Muscle of back (tissue), 11 donors: Measurements from ENCODE around the gene ADGRA3. TPM values are rescaled to one million over a fixed set of nuclear protein-coding genes. Genes with fewer than 3 reads are reported as not detected.

Source experiments
- DNase-seq, 3 donors: peaks; one replicate each; pipeline versions ENCODE4 v3.0.0 to v3.0.0-alpha.2; 2013
- polyA plus RNA-seq, 10 donors: library from polyadenylated mRNA; unstranded; fragments of 120-200 nt; gene quantifications; one replicate each; pipeline ENCODE4 v1.2.1, GENCODE V29; 2013; ENCODE audit not compliant: insufficient read length in 10 of 10

Gene ADGRA3
- polyA plus RNA-seq, 10 donors, result 42.7 to 72.0 (median 55.0) TPM

DNA sequence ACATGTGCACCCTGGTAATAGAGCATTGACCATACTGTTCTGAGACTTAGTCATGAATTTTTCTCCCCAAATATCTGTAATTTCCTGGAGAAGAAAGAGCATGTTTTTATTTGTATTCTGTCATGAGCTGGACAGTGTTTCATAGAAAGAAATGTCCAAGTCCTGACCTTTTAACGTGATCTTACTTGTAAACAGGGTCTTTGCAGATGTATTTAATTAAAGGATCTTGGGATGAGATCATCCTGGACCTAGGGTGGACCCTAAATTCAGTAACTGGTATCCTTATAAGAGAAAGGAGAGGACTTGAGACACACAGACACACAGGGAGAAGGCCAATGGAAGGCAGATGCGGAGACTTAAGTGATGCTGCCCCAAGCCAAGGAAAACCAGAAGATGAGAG is 3.6 kb downstream of the ADGRA3 start:
- DNase-seq, result no peak

DNA sequence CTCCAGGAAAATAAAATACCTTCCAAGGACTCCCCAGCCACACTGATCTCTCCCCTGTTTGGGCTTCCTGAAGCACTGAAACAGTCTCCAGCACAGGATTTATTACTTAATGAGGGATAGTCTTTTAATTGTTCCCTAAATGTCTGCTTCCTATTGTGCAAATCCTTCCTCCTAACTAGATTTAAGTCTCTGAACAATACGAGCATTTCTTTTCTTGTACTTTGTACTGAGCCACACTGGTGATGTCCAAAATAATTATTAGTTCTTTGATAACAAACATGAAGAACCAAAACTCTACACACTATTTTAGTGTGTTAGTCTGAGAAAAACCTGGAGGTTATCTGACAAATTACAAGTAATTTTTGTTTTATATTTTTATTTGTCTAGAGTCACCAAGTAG is 5.1 kb downstream of the ADGRA3 start:
- DNase-seq, result no peak

DNA sequence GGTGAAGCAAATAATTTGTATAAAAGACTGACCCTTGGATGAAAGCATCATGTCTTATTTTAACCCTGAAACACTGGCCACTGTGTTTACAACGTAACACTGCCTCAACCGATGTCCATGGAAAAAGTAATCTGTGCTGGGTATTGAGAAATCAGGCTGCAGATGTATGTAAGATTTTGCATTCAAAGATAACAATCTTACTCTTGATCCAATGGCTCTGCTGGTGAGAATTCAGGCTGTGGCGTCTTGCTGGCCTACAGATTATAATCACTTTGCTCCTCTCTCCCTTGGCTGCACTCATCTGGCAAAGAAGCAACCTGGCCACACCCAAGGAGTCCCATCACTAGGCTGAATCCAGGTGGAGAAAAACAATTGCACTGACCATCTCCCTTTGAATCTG is 7.5 kb downstream of the ADGRA3 start:
- DNase-seq, result no peak

DNA sequence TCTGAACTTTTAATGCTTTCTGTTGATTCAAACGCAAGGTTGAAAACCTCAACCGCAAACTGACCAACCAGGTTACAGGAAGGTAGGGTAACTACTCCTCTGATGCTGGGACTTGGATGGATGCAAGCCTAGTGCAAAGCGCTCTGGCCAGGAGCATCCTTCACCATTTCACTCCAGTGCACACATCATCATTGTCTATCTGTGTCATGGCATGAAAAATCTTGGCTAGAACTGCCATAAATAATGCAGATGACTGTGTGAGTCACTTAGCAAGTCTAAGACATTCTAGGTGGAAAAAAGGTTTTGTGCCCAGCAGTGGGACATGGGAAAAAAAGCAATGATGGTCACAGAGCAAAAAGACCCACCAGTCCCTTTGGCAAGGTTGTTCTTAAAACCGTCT is 10.9 kb downstream of the ADGRA3 start:
- DNase-seq, result no peak

DNA sequence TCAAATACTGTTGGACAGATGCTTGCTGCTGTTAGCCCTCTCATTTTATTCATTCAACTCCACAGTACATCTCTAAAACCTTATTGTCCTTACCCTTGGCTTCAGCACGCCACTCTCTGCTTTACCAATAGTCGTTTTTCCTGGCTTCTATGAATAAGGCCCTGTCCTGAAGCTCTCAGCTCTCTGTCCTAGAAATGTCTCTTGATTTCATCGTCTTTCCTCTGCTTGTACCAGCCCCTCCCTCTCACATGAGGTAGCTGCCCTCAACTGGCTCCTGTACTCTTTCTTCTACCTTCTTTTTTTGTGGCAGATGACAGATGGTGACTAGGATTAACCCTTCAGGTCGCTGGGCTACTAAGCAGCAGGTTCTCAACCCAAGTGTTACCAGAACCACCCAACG is 11.4 kb downstream of the ADGRA3 start:
- DNase-seq, result no peak

DNA sequence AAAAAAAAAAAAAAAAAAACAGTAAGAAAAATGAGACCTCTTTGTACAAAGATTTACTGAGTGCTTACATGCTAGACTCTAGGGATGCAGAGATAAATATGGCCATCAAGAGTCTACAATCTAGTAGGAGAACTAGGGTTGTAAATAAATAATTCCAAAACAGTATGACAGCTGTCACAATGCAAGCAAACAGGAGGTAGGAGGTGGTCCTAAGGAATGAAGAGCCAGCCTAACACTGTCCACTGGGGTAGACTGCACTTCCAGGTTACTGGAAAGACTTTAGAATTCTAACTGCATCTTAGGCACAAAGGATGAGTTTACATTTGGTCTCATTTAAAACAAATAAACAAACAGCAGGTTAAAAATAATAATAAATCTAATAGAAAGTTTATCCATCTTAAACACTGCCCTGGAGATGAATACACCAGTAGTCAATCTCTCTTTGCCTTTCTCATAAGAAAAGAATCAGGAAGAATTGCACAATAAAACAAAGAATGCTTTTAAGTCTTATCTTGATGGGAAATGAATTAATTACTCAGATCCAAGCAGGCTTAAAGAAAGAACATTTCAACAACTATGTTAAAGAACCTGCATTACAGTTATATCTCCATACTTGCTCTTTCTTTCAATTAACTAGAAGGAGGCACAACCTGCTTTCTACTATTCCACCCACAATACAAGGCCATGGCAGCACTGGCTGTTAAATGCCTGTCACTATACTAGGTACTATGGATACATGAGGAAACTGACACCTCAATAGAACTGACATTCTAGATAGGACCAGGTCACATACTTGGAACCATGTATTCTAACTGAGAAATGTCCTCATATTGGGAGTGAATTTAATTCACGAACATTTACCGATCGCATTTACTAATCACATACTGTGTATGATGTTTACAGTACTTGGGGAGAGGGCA is 12.7 kb downstream of the ADGRA3 start:
- DNase-seq, result no peak

DNA sequence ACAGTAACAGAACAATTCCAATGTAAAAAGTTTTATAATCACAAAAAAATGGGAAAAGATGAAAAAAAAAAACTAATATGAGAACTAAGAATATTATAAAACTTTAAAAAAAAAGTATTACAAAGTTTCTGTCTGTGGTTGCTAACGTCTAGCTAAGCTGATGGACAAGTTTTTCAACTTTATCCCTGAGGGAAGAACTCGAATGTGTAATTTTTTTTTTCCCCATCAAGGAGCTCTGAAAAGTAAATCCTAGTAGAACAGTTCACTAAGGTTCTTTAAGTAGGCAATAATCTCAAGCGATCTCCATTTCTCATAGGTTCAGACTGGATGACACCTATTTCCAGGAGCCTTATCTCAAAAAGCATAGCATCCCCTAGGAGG is 14.2 kb downstream of the ADGRA3 start:
- no peak for DNase-seq

DNA sequence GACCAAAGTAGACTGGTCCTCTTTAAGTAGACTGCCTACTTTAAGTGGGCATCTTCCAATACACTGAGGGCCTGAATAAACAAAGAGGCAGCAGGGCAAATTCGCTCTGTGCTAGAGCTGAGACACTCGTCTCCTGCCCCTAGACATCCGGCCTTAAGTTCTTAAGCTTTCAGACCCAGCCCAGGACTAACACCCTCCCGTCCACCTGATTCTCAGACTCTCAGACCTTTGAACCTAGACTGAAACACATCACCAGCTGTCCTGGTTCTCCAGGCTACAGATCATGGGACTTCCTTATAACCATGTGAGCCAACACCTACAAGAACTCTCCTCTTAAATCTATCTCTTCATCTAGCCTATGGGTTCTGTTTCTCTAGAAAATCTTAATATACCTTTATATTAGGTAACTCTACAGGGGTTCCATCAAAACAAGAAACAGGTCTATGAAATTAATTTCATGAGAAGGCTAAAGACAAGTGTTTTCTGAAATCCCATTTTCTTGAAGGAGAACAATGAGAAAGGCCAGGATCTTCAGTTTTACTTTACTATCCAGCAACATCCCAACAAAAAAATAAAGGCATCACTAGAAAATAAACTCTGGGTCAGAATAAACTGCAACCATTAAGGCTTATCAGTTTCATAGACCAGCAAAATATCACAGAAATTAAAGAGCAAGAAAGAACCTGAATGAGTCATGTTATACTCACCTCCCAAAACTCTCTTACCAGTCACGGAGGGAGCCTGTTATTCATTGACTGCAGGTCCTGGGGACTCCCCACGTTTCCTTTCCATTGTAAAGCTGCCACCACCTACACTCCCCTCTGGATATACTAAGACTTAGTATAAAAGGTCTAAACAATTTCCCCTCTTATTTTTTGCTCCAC is 14.8 kb downstream of the ADGRA3 start:
- DNase-seq, result no peak

DNA sequence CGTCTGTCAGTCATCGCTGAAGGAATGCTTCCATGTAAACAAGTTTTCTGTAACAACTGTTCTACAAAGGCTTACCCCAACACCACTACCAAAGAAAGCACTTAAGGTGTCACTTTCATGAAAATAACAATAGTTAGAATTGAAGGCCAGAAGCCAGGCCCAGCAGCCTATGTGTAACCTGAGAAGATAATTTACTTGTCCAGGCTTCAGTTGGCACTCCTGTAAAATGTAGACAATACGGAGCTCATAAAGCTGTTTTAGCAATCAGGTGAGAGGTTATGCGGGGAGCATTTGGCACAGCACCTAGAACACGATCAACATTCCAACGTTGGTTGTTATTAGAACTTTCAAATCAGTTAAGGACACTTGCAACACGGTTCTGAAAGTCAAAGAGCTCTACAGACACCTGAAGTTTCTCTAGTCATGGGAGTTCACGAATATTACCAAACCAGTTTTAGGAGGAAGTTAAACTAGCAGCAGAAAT is 15.7 kb downstream of the ADGRA3 start:
- DNase-seq, result no peak

DNA sequence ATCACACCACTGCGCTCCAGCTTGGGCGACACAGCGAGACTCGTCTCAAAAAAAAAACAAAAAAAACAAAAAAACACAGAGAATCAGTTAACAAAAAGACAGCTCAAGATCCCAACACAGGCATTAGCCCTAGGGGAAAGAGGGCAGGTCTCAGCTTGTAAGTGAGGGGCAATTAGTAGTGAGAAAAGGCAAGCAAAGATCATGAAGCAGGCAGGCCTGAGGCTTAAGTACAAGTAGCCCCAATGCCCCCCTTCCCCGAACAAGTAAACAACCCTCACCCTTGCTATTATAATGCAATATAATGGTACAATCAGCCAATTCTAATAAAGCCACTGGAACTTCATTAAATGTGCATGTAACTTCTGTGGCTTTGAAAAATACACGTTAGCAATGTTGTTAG is 17.0 kb downstream of the ADGRA3 start:
- no peak for DNase-seq

DNA sequence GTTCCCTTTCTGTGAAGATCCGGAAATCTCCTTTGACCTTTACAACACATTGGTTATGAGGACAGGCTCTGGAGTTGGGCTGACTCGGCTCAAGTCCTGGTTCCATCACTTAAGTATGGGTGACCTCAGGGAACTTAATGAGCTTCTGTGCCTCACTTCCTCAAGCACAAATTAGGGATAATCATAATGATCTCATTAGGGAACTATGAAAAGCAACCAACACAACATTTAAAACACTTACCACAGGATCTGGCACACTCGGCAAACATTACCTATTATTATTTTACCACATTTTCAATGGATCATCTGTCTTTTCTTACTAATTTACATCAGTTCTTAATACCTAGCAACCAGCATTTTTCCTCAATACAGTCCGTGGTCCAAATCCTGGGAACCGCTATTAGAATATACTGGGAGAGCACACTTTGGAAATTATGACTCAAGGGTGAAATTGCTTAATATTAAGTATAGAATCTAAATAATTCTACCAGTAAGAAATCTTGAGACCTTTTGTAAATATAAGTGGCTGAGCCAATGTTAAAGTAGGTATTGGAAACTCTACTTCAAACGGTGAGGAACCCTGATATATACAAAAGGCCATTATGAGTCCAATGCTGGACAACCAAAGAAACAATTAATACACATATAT is 19.6 kb downstream of the ADGRA3 start:
- DNase-seq, result no peak

DNA sequence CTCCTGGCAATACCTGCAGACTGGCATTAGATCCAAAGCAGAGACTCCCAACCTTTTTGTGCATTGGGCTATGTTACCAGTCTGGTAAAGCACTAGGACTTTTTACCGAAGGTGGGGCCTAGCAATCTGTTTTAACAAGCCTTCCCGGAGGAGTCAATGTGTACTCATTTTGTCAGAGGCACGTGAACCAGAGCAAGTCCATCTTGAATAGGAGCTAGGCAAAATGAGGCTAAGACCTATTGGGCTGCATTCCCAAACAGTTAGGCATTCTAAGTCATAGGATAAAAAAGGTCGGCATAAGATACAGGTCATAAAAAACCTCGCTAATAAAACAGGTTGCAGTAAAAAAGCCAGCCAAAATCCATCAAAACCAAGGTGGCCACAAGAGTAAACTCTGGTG is 22.3 kb downstream of the ADGRA3 start:
- no peak for DNase-seq

DNA sequence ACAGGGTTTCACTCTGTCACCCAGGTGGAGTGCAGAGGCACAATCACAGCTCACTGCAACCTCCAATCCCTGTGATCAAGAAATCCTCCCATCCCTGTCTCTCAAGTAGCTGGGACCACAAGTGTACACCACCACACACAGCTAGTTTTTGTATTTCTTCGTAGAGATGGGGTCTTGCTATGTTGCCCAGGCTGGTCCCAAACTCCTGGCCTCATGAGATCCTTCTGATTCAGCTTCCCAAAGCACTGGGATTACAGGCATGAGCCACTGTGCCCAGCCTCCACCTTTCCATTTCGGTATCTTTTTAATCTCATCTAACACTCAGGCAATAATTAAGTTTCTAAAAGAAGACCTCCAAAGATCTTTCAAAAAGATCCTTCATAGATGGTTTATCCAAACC is 22.9 kb downstream of the ADGRA3 start:
- DNase-seq, result no peak

DNA sequence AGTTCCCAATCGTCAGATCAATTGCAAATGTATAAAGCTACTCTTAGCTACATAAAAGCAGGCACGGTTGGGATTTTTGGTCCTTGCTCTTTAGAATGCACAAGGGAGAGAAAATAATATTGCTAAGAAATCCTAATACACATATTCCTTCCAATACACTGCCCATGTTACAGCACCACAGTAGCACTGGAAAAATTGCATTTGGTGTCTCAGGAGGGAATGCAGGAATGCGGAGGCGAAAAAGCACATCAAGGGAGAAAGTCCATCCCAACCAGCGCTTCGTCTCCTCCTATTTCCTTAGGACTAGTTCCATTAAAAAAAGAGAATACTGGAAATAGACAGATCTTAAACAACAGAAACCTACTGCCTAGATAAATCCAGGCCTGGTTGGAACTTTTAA is 23.9 kb downstream of the ADGRA3 start:
- DNase-seq, result no peak

DNA sequence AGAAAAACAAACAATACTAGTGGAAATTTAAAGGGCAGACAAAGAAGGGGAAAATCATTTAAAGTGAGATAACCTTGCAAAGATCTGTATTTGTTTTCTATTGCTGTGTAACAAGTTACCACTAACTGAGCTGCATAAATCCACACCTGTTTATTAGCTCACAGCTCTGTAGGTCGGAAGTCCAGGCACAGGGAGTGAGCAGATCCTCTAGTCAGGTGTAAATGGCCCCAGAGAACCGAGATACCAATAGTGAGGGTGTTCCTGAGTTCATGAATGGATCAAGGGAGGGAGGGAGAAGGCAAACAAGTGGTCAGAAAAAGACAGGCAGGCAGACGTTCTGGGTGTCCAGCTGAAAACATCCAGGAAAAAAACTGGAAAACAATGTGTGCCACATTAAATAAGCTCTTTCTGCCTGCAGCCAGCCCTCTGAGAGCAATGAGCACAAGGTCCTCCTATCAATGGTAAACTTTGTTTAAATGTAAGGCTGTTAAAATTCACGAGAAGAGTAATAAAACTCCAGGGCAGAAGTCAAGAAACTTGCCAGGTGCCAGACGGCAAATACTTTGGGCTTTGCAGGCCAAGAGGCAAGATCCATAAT is 25.0 kb downstream of the ADGRA3 start:
- no peak for DNase-seq

DNA sequence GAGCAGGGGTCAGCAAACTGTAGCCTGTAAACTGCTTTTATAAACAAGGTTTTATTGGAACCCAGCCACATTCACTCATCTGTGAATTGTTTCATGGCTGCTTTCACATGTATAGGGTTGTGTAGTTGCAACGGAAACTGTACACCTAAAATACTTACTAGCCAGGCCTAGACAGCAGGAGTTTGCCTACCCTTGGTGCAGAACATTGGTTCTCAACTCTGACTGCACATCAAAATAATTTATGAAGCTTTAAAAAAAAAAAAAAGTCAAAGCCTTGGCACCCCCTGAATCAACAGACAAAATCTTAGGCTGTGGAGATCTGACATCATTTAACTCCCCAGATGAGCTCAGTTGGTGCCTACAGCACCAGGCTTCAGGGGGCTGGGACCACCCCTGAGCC is 27.8 kb downstream of the ADGRA3 start:
- DNase-seq, result no peak

DNA sequence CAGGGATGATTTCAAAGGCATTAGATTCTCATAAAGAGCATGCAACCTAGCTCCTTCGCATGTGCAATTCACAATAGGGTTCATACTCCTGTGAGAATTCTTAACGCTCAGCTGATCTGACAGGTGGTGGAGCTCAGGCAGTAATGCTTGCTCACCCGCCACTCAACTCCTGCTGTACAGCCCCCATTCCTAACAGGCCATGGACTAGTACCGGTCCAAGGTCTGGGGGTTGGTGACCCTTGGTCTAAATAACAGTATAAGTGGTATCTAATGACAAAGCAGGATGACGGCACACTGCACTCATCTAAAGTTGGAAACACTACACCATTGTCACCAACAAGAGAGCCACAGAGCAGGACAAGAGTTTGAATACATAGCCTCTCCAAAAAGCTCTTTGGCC is 28.5 kb downstream of the ADGRA3 start:
- no peak for DNase-seq

DNA sequence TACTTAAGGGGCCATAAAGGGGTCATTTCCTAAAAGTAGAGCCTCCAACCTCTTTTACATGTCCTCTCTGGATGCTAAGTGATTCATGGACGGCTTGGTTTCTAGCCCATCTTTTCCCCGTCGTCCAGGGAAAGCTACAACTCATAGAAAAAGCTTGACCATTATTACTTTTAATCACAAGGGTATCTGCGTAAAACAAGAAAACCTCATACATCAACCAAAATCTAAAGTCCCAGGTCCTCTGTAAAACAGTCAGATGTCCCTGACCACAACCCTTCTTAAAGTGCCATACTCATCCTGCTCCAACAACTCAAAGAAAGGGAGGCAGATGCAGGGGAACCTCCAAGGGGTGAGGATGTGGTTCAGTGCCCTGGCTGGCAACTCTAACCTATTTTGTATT is 29.6 kb downstream of the ADGRA3 start:
- no peak for DNase-seq

DNA sequence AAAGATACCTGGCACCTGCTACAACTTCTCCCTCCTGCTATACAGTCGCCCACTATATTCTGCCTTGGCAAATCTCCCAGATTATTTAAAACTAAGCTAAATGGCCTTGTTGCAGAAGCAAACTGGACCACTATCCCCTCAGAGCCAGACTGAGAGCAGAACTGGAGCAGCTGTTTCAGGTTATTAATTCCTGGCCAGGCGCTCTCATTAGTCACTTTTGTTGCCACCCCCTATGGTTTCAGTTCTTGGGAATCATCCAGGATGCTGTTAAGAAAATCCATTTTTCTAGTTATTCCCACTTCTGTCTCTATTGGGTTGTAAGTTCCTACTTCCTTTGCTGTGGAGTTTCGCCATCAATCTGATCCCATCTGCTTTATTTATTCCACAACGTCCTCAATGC is 30.1 kb downstream of the ADGRA3 start:
- peak; percentile 51 to 62 (median 54) for DNase-seq

DNA sequence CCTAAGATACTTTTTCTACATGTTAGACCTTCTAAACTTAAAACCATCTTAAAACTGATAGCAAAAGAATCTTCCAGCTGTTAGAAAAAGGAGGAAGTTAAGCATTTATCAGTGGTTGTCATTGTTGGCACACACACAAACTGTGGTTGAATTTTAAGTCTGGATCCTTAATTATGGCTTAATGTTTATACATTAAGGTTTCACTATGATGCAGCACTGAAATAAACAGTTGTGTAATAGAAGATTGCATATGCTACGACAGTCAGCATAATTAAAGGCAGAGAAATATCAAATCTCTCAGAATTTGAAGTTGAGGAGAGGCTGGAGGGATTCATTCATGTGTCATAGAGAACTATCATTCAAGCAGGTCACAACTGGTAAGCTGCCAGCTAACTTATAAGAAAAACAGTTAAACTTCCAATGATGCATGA is 32.3 kb downstream of the ADGRA3 start:
- DNase-seq, result peak in 1 of 3 donors; percentile 71

DNA sequence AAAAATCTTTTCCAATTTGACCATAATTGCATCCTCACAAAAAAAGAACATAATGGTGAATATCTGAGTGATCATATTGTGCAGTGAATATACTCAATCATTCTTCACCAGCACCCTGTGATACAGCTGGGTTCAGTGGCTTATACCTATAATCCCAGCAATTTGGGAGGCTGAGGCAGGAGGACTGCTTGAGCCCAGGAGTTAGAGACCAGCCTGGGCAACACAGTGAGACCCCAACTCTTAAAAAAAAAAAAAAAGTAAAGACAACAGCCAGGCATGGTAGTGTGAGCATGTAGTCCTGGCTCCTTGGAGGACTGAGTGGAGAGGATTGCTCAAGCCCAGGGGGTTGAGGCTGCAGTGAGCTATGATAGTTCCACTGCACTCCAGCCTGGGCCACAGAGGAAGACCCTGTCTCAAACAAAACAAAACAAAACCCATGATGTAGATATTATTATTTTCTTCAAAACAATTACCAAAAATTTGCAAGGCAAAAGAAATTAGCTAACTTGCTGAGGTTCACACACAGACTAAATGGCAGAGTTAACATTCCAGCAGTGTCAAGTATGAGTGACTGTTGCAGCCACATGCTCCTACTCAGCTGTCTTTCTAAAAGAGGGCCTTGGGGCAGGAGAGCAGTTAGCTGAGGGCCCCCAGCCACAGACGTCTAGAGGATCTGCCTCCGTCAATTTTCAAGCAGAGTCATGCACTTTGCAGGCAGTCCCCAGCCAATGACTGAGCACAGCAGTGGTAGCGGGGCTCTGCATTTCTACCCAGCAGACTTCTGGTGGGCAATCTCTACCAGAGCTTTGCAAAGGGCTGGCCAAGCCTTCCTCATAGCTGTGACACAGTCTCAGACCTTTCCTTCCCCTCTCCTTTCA is 33.4 kb downstream of the ADGRA3 start:
- DNase-seq, result peak in 1 of 3 donors; percentile 41
